GM18498 (cell line): ENCODE results near the gene EPHB2.
"Not testable (repeated sequence)": the region's sequence is repeated elsewhere in the genome, so short reads cannot be mapped to it uniquely, and the experiment has no call there.

Experiments
- ATAC-seq: cut with Tn5 transposase; IDR thresholded peaks from one replicate; pipeline ENCODE4 v1.9.1; 2021; ENCODE audit warnings: mild to moderate bottlenecking, moderate library complexity; ENCODE audit not compliant: unreplicated experiment

Gene EPHB2

GRCh38 chr1:22710701-22711049, at the start of gene EPHB2:
TSS of gene EPHB2 (plus strand) at chr1:22710839. CDS start at chr1:22710983, 144 bp downstream.
- ATAC-seq: no peak

- ATAC-seq: no peak
Measured at GRCh38 chr1:22661880-22662279, 48.8 kb upstream of the EPHB2 start.

- no peak for ATAC-seq
Measured at GRCh38 chr1:22662318-22662717, 48.3 kb upstream of the EPHB2 start.

DNA sequence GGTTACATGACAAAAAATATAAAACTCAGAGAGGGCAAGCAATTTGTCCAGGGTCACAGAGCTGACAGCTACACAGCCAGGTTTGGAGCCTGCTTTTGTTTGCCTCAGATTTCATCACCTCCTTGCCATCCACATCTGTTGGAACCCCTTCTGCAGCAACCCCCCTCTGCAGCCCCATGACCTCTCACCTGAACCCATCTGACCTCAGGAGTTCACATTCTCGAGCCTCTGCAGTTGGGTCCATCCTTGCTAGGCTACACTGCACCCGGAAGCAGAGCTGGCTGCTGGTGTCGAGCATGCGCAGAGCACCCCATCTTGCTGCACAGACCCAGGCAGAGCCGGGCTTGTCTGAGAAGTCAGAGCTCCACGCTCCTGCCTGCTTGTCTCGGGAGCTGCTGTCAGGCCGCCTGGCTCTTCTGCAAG, 47.6 kb upstream of the EPHB2 start:
- no peak for ATAC-seq

- no peak for ATAC-seq
Measured at GRCh38 chr1:22665752-22666151, 44.9 kb upstream of the EPHB2 start.

DNA sequence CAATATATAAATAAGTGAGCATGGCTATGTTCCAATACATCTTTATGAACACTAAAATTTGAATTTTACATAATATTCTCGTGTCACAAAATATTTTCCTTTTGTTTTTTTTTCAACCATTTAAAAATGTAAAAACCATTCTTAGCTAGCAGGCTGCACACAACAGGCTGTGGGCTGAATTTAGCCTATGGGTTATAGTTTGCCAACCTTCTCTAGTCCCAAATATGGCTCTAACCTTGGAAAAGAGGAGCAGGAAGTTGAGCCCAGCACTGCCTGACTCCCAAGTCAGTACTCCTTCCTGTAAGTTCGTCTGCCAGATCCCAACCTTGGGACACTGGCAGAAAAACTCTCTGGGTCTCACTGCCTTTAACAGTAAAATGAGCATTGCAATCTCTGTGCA, 44.2 kb upstream of the EPHB2 start:
- no peak for ATAC-seq

GRCh38 chr1:22668840-22669239, 41.8 kb upstream of the EPHB2 start:
- ATAC-seq: not testable (repeated sequence)

- ATAC-seq: no peak
Measured at GRCh38 chr1:22670352-22670975, 40.2 kb upstream of the EPHB2 start.

DNA sequence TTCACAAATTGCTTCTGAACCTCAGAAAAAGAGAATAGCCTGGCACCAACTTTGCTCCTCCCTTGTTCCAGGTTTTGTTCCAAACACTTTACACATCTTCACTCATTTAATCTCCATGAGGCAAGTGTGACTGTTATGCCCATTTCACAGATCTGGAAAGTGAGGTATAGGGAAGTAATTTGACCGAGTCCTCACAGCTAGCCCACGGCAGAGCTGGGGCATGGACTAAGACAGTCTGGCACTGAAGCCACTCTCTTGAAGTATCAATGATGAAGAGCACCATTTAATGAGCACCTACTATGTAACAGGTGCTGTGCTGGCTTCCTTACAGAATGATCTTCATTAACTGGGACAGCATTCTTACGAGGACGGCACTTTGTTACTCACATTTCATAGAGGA, 38.6 kb upstream of the EPHB2 start:
- ATAC-seq: no peak

GRCh38 chr1:22673486-22674409, 36.9 kb upstream of the EPHB2 start:
- no peak for ATAC-seq

- ATAC-seq: no peak
Measured at GRCh38 chr1:22674410-22674749, 36.3 kb upstream of the EPHB2 start.

DNA sequence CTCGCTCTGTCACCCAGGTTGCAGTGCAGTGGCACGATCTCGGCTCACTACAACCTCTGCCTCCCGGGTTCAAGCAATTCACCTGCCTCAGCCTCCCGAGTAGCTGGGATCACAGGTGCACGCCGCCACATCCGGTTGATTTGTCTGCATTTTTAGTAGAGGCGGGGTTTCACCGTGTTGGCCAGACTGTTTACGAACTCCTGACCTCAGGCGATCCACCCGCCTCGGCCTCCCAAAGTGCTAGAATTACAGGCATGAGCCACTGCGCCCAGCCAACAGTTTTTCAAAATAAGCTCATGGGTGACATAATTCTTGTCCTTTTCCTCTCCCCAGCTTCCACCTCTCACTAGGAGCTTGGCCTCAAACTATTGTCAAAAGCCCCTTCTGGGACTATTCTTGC, 34.5 kb upstream of the EPHB2 start:
- not testable (repeated sequence) for ATAC-seq

DNA sequence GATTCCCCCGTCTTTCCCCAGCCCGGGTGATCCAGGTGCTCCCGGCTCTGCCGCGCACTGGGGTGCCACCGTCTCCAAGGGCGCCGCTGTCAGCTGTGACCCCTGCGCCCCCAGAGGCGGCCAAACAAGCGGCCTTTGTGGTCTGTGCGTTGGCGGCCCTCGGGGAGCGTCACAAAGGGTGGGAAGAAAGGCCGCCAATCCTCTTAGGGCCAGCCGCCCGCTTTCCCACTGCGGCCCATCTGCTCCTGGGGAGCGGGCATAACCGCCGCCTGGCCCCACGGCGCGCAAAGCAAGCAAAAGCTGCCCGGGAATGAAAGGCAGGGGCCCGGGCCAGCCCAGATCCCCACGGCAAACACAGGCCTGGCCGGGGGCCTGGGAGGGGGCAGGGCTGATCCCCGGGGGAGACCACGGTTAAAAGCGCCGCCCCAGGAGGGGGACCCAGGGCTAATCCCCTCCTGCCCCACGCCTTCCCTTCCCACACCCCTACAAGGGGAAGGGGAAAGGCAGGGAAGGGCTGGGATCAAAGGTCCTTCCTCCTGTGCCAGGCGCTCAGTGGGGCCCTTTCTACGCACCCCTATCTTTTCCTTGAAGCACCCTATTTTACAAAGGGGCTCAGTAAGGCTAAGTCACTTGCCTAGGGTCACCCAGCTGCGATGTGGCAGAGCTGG, 33.6 kb upstream of the EPHB2 start:
- no peak for ATAC-seq

- ATAC-seq: no peak
Measured at GRCh38 chr1:22677931-22678896, 32.4 kb upstream of the EPHB2 start.

DNA sequence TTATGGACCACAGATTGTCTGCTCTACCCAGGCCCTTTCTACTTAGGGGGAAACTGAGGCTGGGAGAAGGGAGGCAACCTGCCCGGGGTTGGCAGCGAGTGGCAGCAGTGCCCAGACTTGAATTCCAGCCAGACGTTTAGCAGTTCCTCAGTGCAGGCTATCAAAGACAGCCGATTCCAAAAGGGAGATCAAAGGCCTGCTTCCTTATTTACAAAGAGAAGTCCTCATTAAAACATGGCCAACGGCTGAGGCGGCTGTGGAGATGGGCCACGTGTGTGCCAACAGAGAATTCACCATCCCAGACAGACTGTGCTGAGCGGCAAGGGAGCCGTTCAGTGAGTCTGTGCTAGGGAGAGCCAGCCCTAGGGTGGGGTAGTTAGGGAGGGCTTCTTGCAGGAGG, 29.9 kb upstream of the EPHB2 start:
- no peak for ATAC-seq

DNA sequence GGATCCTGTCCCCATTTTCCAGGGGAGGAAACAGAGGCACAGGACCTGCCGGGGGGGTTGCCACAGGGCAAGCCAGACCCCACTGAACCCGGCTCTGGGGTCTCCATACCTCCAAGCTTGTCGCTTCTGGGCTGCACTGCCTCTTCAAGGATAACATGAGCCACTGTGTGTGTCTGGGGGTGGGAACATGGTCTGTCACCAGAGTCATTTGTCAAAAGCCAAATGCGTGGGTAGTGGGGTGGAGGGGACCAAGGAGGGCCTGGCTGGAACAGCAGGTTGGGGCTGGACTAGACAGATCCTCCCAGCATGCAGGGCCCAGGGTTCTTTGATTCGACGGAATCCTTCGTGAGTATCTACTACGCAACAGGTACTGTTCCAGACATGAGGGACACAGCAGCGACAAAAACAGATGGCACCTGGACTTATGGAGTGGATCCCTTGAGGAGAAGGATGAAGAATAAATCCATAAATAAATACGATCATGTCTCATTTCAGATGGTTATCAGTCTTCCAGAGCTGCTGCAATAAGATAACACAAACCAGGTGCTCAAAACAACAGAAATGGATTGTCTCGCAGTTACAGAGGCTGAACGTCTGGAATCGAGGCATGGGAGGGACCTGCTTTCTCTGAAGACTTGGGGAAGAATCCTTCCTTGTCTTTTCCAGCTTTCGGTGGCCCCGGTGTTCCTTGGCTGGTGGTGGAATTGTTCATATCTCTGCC, 28.9 kb upstream of the EPHB2 start:
- no peak for ATAC-seq

DNA sequence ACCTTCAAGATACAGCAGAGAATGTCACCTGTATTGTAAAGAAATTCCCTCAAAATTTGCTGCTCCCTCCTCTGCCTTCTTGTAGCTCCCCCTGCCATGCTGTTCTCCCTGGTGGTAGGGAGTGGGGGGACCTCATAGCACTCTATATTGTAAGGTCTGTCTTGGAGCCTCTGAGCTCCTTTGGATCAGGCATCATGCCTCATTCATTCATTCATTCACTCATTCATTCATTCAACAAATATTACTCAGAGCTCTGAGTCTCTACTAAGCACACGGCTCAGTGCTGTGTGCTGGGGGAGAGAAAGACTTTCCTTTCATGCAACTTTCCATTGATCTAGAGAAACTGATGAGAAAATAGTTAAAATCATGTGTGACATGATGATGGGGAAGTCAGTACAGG, 27.1 kb upstream of the EPHB2 start:
- ATAC-seq: no peak

GRCh38 chr1:22685591-22686059, 25.0 kb upstream of the EPHB2 start:
- no peak for ATAC-seq

- no peak for ATAC-seq
Measured at GRCh38 chr1:22687191-22687590, 23.4 kb upstream of the EPHB2 start.

DNA sequence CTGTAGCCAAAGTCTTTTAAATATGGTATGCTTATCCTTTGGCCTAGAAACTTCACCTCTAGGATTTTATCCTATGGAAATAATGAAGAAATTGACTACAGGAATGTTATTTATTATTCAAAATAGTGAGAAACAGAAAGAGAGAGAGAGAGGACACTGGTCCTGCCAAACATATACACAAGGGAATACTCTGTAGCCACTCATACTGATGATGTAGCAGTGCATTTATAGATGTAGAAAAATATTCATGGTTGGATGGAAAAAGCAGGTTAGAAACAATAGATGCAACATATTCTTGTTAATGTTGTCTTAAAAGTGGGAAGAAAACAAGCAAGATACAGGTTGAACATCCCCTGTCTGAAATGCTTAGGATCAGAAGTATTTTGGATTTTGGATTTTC, 22.2 kb upstream of the EPHB2 start:
- ATAC-seq: no peak
